SU-DHL-6 (cell line): ENCODE data around the gene MAN2A1.

Experiments used
- H2AFZ ChIP-seq: fragments of 200-600 bp; sonication (generic); 2 replicates; pipeline ENCODE4 v1.6.1; 2014; ENCODE audit warnings: low read depth, mild to moderate bottlenecking, moderate library complexity, mixed read lengths, antibody characterized with exemption, low read length; ENCODE audit not compliant: severe bottlenecking
- H3F3A ChIP-seq: fragments of 200-600 bp; shearing (Covaris generic); 2 replicates; pipeline ENCODE4 v1.6.0; 2016; ENCODE audit warnings: antibody characterized with exemption, mild to moderate bottlenecking; ENCODE audit not compliant: insufficient read depth
- H3K27ac ChIP-seq: fragments of 200-600 bp; sonication (generic); 2 replicates; pipeline ENCODE4 v1.5.1; 2016; ENCODE audit warnings: low read depth, mild to moderate bottlenecking, low read length, moderate library complexity, mixed read lengths
- H3K27me3 ChIP-seq: fragments of 200-600 bp; sonication (generic), shearing (Covaris generic); 2 replicates; pipeline ENCODE4 v1.6.0; 2014; ENCODE audit warnings: mild to moderate bottlenecking, low read length
- H3K36me3 ChIP-seq: fragments of 200-600 bp; sonication (generic); 2 replicates; pipeline ENCODE4 v1.6.1; 2014; ENCODE audit warnings: mild to moderate bottlenecking, low read length, mixed read lengths
- H3K4me2 ChIP-seq: fragments of 300-600, 200-600 bp; shearing (Covaris generic), sonication (generic); 2 replicates; pipeline ENCODE4 v1.6.0; 2014; ENCODE audit warnings: low read length, low read depth, mild to moderate bottlenecking; ENCODE audit not compliant: poor library complexity, severe bottlenecking
- H3K4me3 ChIP-seq: fragments of 200-600 bp; sonication (generic); 2 replicates; pipeline ENCODE4 v1.5.1; 2014; ENCODE audit warnings: antibody characterized with exemption, low read length, mild to moderate bottlenecking, mixed read lengths; ENCODE audit not compliant: insufficient read depth, poor library complexity, severe bottlenecking
- H3K79me2 ChIP-seq: fragments of 200-600 bp; sonication (generic); 2 replicates; pipeline ENCODE4 v1.6.1; 2014; ENCODE audit warnings: mild to moderate bottlenecking, low read length, moderate library complexity; ENCODE audit not compliant: insufficient read depth
- H3K9ac ChIP-seq: fragments of 200-600 bp; sonication (generic); 2 replicates; pipeline ENCODE4 v1.7.0; 2014; ENCODE audit warnings: mild to moderate bottlenecking, low read length
- H3K9me2 ChIP-seq: fragments of 200-600 bp; sonication (generic); replicated peaks from 2 replicates; pipeline ENCODE4 v1.6.1; 2014; ENCODE audit warnings: low read length; ENCODE audit not compliant: insufficient read depth
- H3K9me3 ChIP-seq: fragments of 200-600 bp; sonication (generic); 2 replicates; pipeline ENCODE4 v1.6.1; 2014; ENCODE audit warnings: low read length, mixed read lengths; ENCODE audit not compliant: insufficient read depth
- H4K20me1 ChIP-seq: fragments of 200-600 bp; sonication (generic); 2 replicates; pipeline ENCODE4 v1.6.1; 2014; ENCODE audit warnings: low read depth, mild to moderate bottlenecking, antibody characterized with exemption, low read length, moderate library complexity, mixed read lengths
- CTCF ChIP-seq: fragments of 200-600 bp; sonication (generic); IDR thresholded peaks from one replicate; pipeline ENCODE4 v1.5.1; 2017; ENCODE audit warnings: antibody characterized with exemption, mild to moderate bottlenecking, low read length, moderate library complexity; ENCODE audit not compliant: insufficient read depth, poor library complexity, severe bottlenecking
- EZH2phosphoT487 ChIP-seq: fragments of 200-600 bp; sonication (generic), shearing (Covaris generic); conservative IDR thresholded peaks from 2 replicates; pipeline ENCODE4 v1.6.1; 2018; ENCODE audit warnings: mild to moderate bottlenecking, antibody characterized with exemption, low read length, moderate library complexity, mixed read lengths

Gene MAN2A1

GRCh38 chr5:109849478-109850088 is 159.9 kb downstream of the MAN2A1 start:
- peaks cover 8% of the 10 kb centered on the region for H3K36me3 ChIP-seq
- H3K79me2 ChIP-seq, result no peaks in the 10 kb centered on the region

DNA sequence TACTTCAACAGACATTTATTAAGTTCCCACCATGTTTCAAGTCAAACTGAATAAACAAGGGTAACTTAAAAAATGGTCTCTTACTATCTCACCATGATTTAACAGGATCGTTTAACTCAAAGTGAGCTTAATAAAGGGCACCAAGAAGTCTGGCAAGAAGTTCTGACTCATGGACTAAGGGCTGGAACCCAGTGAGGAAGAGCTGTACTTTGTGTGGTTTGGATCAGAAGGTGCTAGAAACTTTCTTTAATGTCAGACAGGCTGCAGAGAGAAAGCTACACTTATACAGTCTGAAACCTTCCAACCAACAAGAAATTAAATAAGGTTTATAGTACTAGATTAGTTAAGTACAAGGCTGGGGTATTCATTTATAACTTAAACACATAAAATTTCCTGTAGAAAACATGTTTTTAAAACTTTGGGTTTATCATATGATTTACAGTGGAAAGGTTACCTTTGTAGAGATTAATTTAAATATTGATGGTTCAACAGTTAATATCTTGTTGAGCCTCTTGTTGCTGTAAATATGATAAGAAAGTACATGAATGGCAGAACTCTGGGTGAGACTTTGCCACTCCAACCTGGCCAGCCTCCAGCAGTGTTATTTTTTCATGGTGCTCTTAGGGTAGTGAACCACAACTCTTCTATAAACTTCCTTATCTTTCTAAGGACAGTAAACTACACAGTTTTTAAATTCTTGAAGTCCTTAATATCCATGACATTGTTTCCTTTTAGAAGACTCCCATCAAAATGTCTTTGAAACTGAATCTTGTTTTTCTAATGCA is 162.8 kb downstream of the MAN2A1 start:
- Histone ChIP-seq H3F3A (no peaks in the 10 kb centered on the region), H3K27me3 (no peaks in the 10 kb centered on the region), H3K4me3 (no peak overlapping the region), H3K36me3 (peaks cover 7% of the 10 kb centered on the region), H3K9ac (no peak overlapping the region), H3K79me2 (no peaks in the 10 kb centered on the region), H3K27ac (no peak overlapping the region), H3K9me3 (no peaks in the 10 kb centered on the region), H3K4me2 (no peak overlapping the region), H3K9me2 (no peaks in the 10 kb centered on the region), H2AFZ (no peak overlapping the region), H4K20me1 (no peaks in the 10 kb centered on the region)
- TF ChIP-seq CTCF (no peak), EZH2phosphoT487 (no peak)

More at GRCh38 chr5:109849478-109850088, 159.9 kb downstream of the MAN2A1 start:
- TF ChIP-seq EZH2phosphoT487 (no peak), CTCF (no peak)
- Histone ChIP-seq H3K4me3 (no peak overlapping the region), H3K4me2 (no peak overlapping the region), H4K20me1 (no peaks in the 10 kb centered on the region), H3K27ac (no peak overlapping the region), H2AFZ (no peak overlapping the region), H3K27me3 (no peaks in the 10 kb centered on the region), H3K9me3 (no peaks in the 10 kb centered on the region), H3K9ac (no peak overlapping the region), H3K9me2 (no peaks in the 10 kb centered on the region), H3F3A (no peaks in the 10 kb centered on the region)

DNA sequence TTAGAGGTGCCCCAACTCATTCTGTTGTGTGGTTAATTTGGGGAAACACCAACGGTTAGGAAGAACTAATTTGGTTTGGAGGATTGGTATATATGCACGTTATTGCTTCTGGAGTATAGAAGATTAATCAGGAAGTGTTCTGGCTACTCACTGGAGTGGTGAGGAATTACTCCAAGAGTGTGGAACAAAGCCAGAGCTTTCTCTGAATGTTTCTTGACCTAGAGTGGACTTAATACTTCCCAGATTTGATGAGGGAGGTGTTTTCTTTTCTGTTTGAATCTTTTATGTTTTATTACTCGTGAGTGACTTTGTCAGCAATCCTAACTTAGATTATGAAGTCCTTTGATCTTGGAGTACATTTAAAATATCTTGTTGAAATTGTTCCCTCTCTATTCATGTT is 163.7 kb downstream of the MAN2A1 start:
- no peak overlapping the region for H3K4me2 ChIP-seq
- no peaks in the 10 kb centered on the region for H4K20me1 ChIP-seq
- no peaks in the 10 kb centered on the region for H3F3A ChIP-seq
- H3K9ac ChIP-seq, result no peak overlapping the region
- H3K27me3 ChIP-seq, result no peaks in the 10 kb centered on the region
- H3K27ac ChIP-seq, result no peak overlapping the region
- no peaks in the 10 kb centered on the region for H3K9me3 ChIP-seq
- H3K36me3 ChIP-seq, result peaks cover 3% of the 10 kb centered on the region; the same call in 1 of the 2 replicates
- no peak overlapping the region for H3K4me3 ChIP-seq
- no peaks in the 10 kb centered on the region for H3K9me2 ChIP-seq
- no peak for TF ChIP-seq CTCF
- no peak for TF ChIP-seq EZH2phosphoT487
- H2AFZ ChIP-seq, result no peak overlapping the region
- H3K79me2 ChIP-seq, result no peaks in the 10 kb centered on the region
